ENCODE data around the gene GOLGA8N.

GOLGA8N gene

DNA sequence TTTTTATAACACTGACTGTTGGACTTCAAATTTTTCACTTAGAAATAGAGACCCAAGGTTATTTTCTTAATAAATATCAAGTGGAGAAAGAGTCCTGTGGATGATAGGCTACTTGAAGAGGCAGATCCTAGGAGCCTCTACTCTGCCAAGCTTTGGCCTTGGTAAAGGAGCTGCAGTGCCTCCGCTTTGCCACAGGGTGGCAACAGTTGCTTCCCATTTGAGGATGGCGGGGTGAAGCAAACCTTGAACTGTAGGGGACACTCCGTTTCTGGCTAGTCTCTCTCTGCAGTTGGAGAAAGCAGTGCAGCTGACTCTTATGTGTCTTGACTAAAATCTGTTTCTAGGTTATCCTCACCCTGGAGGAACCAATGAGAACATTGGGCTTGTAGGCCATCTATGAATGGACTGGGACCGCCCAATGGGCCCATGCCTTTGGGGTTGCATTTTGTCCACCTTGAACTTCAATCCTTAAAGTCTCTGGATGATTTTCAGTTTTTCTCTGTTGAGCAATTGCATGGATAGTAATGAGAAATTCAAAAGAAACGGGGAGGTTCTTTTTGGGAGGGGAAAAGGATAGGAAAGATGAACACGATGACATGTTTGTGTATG, 58.1 kb downstream of the GOLGA8N start:
- peak; percentile 62 for DNase-seq (ENCODE audit: low read depth)

DNA sequence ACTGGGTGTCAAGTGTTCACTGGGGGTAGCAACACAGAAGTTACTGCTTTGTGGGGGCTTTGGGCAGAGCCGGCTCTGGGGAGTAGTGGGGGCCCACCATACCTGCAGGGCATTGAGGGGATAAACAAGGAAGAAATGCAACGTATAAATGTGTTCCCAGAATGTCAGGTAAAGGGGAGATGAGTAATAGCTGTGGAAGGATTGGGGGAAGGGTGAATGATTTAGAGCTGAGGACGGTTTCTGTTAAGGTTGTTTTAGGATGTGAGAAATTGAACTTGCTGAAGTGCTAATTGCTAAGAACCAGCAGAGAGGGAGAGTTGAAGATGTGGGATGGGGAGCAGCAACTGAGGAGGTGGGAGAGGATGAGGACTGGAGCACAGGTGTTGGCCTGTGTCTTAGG, 58.9 kb downstream of the GOLGA8N start:
- no peak for DNase-seq (ENCODE audit: low read depth)

DNA sequence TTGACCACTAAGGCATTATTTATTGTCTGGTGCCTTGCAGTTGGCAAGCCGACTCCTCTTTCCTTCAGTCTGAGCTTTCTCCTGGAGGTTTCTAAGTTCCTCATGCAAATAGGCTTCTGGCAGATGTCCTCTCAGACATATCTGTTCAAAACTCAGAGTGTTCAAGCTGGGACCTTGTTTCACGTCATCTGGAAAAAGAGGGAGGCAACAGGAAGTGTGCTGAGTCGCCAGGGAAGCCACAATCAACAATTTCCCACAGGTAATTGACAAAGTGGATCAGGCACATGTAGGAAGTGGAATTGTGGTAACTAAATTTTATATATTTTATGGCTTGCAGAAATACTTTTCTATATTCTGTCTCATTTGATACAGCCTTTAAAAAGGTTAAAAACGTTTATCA, 62.8 kb downstream of the GOLGA8N start:
- no peak for DNase-seq (ENCODE audit: low read depth)

DNA sequence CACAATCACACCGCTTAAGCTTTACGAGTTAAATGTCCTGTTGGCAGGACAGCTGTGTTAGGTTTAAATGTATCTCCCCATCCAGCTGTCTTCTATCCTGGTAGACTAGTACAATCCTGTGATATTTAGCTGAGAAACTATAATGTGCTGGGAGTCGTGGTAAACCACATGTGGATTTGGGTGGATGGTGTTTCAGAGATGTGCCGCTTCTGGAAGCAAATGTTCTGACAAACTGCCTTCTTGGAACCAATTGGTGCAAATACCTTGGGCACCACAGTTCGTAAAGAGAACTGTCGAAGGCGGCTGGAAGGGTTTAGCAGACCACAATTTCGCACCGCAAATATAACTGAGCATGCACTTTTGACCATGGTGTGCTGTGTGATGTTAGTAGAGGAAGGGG, 63.2 kb downstream of the GOLGA8N start:
- no peak for DNase-seq (ENCODE audit: low read depth)

All from iris pigment epithelial cell (primary cell).